CD4-positive, alpha-beta T cell treated with Interleukin-17A for 1 hour (primary cell): ENCODE results near the gene LNX2.
"Not testable (repeated sequence)": the region's sequence is repeated elsewhere in the genome, so short reads cannot be mapped to it uniquely, and the experiment has no call there.

Experiments used
- DNase-seq: peaks from one replicate; pipeline ENCODE4 v3.0.0-alpha.2; 2020

Gene LNX2

GRCh38 chr13:27636589-27637288 lies 16.4 kb upstream of the LNX2 start:
- no peak for DNase-seq

- DNase-seq, result no peak
Measured at GRCh38 chr13:27635266-27635665, 14.9 kb upstream of the LNX2 start.

DNA sequence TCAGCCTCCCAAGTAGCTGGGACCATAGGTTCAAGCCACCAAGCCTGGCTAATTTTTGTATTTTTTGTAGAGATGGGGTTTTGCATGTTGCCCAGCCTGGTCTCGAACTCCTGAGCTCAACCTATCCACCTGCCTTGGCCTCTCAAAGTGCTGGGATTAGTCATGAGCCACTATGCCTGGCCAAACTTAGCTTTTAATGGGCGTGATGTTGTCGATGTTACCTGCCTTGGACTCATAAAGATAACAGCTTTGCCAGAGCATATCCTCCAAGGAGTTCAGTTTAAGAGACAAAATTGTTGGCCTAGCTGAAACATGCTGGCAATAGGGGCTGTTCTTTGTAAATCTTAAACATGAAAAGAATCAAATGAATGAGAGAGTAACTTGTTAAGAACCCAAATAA lies 14.5 kb upstream of the LNX2 start:
- DNase-seq, result no peak

- DNase-seq, result no peak
Measured at GRCh38 chr13:27634231-27634630, 13.9 kb upstream of the LNX2 start.

- no peak for DNase-seq
Measured at GRCh38 chr13:27632648-27633047, 12.3 kb upstream of the LNX2 start.

- DNase-seq, result no peak
Measured at GRCh38 chr13:27632214-27632613, 11.9 kb upstream of the LNX2 start.

GRCh38 chr13:27631665-27632064 lies 11.3 kb upstream of the LNX2 start:
- no peak for DNase-seq

GRCh38 chr13:27631156-27631555 lies 10.8 kb upstream of the LNX2 start:
- DNase-seq, result no peak

DNA sequence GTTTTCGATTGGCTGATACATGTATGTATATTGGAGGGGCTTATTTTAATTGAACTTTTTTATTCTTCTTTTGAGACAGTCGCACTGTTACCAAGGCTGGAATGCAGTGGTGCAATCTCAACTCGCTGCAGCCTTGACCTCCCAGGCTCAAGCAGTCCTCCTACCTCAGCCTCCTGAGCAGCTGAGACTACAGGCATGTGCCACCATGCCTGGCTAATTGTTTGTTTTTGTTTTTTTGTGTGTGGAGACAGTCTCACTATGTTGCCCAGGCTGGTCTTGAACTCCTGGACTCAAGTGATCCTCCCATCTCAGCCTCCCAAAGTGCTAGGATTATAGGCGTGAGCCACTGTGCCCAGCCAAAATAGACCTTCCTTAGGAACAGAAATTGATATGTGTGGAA lies 8.4 kb upstream of the LNX2 start:
- DNase-seq, result not testable (repeated sequence)

DNA sequence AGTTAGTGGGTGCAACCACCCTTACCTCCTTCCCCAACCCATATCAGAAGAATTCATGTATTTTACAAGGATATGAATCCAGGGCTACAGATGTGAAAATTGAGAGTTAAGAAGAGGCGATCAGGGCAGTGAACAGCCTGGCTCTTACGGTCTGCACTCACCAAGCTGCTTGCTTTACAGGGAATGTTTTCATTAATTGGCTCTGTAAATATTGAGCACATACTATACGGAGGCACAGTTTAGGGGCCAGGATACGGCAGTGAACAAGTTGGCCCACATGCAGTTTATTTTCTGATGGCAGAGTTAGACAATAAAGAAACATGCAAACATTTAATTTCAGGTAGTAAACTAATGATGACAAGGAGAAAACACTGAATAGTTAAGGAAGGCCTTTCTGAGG lies 7.8 kb upstream of the LNX2 start:
- DNase-seq, result no peak

- DNase-seq, result no peak
Measured at GRCh38 chr13:27627380-27627779, 7.1 kb upstream of the LNX2 start.

DNA sequence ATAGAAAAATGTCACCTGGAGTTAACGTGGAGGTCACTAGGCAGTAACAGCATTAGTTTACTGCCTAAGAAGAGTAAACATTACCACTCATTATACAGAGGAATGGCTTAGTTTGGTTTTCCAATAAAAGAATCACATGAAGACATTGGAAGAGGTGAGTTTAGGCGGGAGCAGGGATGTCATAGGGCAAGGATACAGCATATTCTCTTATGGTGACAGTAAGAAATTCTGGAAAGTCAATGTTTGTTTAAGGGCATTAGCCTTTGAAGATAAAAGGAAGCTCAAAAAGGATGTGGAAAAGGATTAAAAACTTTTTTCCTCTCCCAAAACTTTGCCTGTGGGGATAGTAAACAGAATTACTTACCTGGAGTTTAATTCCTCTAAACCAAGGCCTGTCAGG lies 5.5 kb upstream of the LNX2 start:
- no peak for DNase-seq

GRCh38 chr13:27624071-27624470 lies 3.7 kb upstream of the LNX2 start:
- no peak for DNase-seq

DNA sequence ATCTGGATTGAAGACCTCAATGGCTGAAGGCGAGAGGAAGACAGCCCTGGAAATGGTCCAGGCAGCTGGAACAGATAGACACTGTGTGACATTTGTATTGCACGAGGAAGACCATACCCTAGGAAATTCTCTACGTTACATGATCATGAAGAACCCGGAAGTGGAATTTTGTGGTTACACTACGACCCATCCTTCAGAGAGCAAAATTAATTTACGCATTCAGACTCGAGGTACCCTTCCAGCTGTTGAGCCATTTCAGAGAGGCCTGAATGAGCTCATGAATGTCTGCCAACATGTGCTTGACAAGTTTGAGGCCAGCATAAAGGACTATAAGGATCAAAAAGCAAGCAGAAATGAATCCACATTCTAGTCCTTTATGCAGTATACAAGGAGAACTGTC lies 2.6 kb upstream of the LNX2 start:
- no peak for DNase-seq

DNA sequence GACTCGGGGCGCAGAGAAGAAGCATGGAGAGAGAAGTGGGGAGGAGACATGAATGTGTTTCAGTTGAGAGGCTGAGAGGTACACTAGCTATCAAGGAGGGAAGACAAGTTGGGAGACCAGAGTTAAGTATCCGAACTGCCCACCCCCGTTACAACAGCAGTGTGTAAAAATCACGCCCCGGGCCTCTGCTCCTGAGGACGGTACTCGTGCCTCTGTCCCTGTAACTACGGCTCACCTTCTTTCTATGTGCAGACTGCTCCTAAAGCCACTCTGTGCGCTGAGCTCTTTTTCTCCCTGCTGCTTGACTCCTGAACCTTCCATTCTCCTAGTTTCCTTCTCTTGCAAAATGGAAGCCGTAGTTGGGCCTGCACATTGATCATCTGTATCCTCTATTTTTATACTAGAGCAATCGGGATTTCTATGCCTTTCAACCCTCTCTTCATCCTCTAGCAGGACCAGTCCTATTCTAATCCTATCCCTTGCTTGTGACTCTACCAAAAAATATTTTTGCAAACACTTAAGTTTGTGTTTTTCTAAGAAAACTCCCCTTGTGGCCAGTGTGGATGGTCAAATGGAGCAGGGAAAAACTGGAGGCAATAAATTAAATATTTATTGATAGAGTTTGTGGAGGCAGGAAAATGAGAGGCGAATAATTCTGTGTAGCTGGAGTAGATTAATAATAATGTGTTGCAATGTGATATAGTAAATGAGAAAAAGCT lies 1.9 kb upstream of the LNX2 start:
- DNase-seq, result no peak

DNA sequence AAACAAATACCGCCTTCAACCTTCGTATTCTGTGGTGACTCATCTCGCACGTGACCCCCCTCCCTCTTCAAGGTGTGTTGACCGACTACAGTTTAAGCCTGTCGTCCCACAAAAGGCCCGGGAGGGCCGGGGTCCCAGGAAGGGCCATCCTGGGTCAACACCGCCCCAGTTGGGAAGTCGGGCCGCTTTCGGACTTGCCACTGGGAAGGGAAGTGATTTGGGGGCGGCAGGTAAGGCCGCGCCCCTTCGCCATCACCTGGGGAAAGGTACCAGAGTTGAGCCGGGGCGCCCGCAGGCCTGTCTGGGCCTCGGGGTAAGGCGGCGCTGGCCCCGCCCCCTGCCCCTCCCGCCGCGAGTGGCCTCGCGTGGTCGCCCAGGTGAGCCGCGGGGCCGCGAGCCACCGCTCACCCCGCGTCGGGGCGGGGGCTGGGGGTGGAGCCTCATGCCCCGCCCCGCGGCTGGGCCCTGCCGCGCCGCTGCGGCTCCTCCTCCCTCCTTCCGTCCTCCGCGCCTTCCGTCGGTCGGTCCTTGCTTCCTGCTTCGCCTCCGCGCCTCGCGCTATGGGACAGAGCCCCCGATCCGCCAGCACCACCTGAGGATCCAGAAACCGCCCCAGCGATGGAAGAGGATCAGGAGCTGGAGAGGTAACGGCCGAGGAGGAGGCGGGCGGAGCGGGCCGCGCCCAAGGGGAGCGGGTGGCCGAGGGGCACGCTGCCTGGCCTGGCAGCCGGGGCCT lies 1.2 kb upstream of the LNX2 start, which contains the start of gene POLR1D:
TSS of gene POLR1D (plus strand) at position 527 of the 736 bp plus-strand sequence. CDS start at position 619, 92 bp downstream.
- DNase-seq, result peak; percentile 86

- no peak for DNase-seq
Measured at GRCh38 chr13:27621116-27621365, 712 bp upstream of the LNX2 start.

DNA sequence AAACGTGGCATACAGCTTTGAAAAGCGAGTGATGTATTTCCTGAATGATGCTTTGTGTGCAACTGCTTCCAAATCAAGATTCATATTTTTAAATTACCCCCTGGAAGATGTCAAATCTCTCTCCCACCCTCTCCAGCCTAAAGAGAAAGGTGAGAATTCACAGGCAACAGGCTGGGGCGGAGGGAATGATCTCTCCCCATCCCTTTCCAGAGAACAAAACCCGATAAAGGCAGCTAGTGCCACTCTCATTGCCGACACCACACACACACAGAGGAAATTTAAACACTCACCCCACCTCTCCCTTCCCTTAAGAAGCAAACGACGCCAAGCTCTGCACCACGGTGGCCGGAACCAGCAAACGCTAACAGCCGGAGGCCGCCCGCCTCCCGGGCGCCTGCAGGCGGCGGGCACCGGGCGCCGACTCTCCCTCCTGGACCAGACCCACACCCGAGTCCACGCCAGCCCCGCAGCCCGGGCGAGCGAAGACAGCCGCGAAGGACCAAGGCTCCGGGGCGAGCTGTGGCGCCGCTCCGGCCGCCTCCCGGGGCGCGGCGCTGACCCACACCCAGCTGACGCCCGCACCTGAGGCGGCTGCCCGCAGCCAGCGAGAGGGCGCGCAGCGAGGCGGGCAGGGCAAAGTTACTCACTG lies 477 bp downstream of the LNX2 start:
- DNase-seq, result peak; percentile 54

DNA sequence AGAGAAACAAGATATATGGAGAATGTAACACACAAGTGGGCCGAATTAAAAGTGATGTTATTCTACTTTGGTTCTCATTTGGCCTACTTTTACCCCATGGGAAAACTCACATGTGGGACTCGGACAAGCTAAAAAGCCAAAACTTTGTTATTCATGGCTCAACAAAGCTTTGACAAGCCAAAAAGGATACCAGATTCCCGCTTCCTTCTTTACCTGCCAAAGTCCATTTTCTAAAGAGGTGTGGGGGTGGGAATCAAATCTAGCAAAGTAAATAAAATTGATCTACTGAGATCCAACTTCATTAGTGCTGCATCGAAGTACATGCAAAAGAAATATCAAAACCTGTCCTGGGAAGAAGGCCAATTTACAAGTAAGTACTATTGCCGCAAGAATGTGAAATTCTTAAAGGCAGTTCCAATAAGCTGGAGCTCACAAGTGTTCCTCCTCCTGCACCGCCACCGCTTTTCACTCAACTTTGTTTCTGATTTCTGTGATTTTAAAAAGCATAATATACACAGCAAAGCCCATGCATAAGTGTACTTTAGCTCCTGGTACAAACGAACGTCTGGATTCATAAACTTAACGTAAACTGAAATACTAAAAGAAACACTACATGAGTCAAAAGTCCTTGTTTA lies 1.1 kb downstream of the LNX2 start:
- no peak for DNase-seq

DNA sequence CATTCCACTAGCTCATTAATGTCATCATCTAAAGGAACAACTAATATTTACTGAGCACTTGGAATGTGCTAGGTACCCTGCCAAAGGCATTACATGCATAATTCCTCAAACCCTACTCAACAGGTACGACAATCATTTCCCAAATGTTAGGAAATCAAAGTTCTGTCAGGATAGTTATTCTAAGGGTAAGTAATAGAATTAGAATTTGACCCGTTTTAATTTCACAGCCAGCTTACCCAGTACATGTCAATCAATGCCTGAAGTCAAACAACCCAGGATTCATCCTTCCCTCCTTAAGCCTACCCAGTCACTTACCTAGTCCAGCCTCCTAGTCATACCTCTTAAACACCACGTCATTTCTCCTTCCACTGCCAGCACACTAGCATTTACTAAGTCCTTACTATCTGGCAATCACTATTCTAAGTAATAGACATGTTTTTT lies 2.4 kb downstream of the LNX2 start:
- DNase-seq, result no peak

DNA sequence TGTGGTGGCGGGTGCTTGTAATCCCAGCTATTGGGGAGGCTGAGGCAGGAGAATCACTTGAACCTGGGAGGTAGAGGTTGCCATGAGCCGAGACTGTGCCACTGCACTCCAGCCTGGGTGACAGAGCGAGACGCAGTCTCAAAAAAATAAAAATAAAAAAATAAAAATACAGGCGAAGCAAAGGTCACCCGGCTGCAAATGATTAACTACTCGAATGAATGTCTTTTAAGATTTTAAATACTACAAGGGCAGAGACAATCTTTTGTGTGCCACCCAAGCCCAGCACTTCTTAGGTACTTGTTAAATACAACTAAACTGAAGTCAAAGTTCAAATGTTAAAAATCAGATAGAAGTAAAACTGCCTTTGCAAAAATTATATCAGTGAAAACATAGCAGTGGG lies 6.7 kb downstream of the LNX2 start:
- DNase-seq, result no peak

DNA sequence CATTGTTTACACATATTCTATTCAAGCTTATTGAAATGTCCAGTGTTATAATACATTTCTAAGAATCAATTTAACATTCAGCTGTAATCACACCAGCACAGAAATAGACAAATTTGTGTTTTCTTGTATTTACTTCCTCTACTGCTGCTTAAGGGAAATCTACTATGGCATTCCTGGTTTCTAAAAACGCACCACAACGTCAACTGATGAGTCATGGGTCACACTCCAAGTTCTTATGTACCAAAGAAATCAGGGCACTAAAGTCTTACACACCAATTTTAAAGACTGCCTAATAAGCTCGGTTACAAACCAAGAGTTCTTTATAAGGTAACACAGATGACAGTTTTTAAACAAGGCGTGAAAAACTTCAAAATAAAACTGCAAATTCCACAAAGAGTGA lies 13.2 kb downstream of the LNX2 start:
- no peak for DNase-seq

- DNase-seq, result no peak
Measured at GRCh38 chr13:27605610-27606200, 14.6 kb downstream of the LNX2 start.
